Measurements from ENCODE around the gene SYNE2.
"Not testable (repeated sequence)": the region's sequence is repeated elsewhere in the genome, so short reads cannot be mapped to it uniquely, and the experiment has no call there.

The SYNE2 gene

GRCh38 chr14:64074961-64075612, 222.3 kb downstream of the SYNE2 start:
- no peak for DNase-seq (ENCODE audit: low read depth, low spot score)

GRCh38 chr14:64075613-64076005, 222.8 kb downstream of the SYNE2 start:
- DNase-seq (ENCODE audit: low read depth, low spot score) = no peak

GRCh38 chr14:64080452-64080851, 227.6 kb downstream of the SYNE2 start:
- no peak for DNase-seq (ENCODE audit: low read depth, low spot score)

GRCh38 chr14:64081174-64081746, 228.5 kb downstream of the SYNE2 start:
- no peak for DNase-seq (ENCODE audit: low read depth, low spot score)

- DNase-seq (ENCODE audit: low read depth, low spot score) = no peak
These were observed 230.0 kb downstream of the SYNE2 start for GRCh38 chr14:64082837-64083236.

GRCh38 chr14:64088647-64088964, 235.8 kb downstream of the SYNE2 start:
- DNase-seq (ENCODE audit: low read depth, low spot score) = no peak

GRCh38 chr14:64089920-64090319, 237.1 kb downstream of the SYNE2 start:
- peak; percentile 51 for DNase-seq (ENCODE audit: low read depth, low spot score)

GRCh38 chr14:64091217-64091616, 238.4 kb downstream of the SYNE2 start:
- DNase-seq (ENCODE audit: low read depth, low spot score) = no peak

GRCh38 chr14:64092338-64092737, 239.5 kb downstream of the SYNE2 start:
- DNase-seq (ENCODE audit: low read depth, low spot score) = no peak

GRCh38 chr14:64092940-64093339, 240.1 kb downstream of the SYNE2 start:
- DNase-seq (ENCODE audit: low read depth, low spot score) = no peak

- DNase-seq (ENCODE audit: low read depth, low spot score) = no peak
These were observed 242.8 kb downstream of the SYNE2 start for GRCh38 chr14:64095620-64096019.

GRCh38 chr14:64098120-64098519, 245.3 kb downstream of the SYNE2 start:
- DNase-seq (ENCODE audit: low read depth, low spot score) = no peak

- DNase-seq (ENCODE audit: low read depth, low spot score) = no peak
These were observed 254.6 kb downstream of the SYNE2 start for GRCh38 chr14:64107438-64107837.

- DNase-seq (ENCODE audit: low read depth, low spot score) = no peak
These were observed 257.2 kb downstream of the SYNE2 start for GRCh38 chr14:64109819-64110554.

GRCh38 chr14:64110802-64111201, 258.0 kb downstream of the SYNE2 start:
- no peak for DNase-seq (ENCODE audit: low read depth, low spot score)

GRCh38 chr14:64112867-64113678, 260.3 kb downstream of the SYNE2 start:
- DNase-seq (ENCODE audit: low read depth, low spot score) = no peak

- DNase-seq (ENCODE audit: low read depth, low spot score) = peak; percentile 47
These were observed 261.4 kb downstream of the SYNE2 start for GRCh38 chr14:64114166-64114565.

- DNase-seq (ENCODE audit: low read depth, low spot score) = no peak
These were observed 262.0 kb downstream of the SYNE2 start for GRCh38 chr14:64114796-64115195.

GRCh38 chr14:64115401-64115800, 262.6 kb downstream of the SYNE2 start:
- no peak for DNase-seq (ENCODE audit: low read depth, low spot score)

GRCh38 chr14:64117671-64118402, 265.0 kb downstream of the SYNE2 start:
- no peak for DNase-seq (ENCODE audit: low read depth, low spot score)

- not testable (repeated sequence) for DNase-seq (ENCODE audit: low read depth, low spot score)
These were observed 265.6 kb downstream of the SYNE2 start for GRCh38 chr14:64118403-64118742.

- DNase-seq (ENCODE audit: low read depth, low spot score) = no peak
These were observed 266.1 kb downstream of the SYNE2 start for GRCh38 chr14:64118892-64119291.

All from ELF-1 (cell line).